Activated CD4-positive, alpha-beta T cell treated with anti-CD3 and anti-CD28 coated beads, Interleukin-2, amount 50 U/mL, for 16 hours (primary cell): Measurements from ENCODE around the gene KRT83.
A peak's percentile ranks its signal among the peaks of the same experiment; 100 is the strongest.
"Not testable (repeated sequence)": the region's sequence is repeated elsewhere in the genome, so short reads cannot be mapped to it uniquely, and the experiment has no call there.

Source experiments
- DNase-seq: peaks from one replicate; pipeline ENCODE4 v3.0.0-alpha.2; 2020

Gene KRT83

GRCh38 chr12:52307836-52308805, 13.1 kb downstream of the KRT83 start:
- peak; percentile 49 for DNase-seq

GRCh38 chr12:52306731-52307130, 14.5 kb downstream of the KRT83 start:
- DNase-seq, result no peak

DNA sequence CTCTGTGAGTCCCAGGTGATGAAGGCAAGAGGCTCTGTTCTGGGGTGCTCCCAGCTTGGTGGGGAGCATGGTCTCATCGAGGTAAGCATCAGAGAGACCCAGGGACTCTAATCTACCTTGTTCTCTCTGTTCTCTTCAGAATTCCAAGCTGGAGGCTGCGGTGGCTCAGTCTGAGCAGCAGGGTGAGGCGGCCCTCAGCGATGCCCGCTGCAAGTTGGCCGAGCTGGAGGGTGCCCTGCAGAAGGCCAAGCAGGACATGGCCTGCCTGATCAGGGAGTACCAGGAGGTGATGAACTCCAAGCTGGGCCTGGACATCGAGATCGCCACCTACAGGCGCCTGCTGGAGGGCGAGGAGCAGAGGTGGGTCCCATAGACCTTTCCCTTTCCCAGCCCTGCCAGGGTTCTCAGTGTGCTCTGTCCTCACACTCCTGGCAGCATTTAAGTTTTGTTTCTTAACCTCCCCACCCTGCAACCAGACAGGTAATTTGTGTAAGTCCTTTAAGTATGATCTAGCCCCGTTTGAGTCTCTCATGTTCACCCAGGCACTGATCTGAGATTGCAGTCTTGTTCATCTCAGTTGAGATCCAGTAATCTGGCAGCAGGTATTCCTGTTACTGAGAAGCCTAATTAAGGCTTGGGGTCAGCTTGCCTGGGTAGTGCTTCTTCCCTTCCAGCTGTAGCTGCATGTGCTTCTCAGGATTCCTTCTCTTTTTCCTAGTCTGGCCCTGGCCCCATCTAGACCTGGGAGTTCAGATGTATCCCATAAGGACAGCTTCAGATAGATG, 15.1 kb downstream of the KRT83 start:
- no peak for DNase-seq

GRCh38 chr12:52304941-52305411, 16.2 kb downstream of the KRT83 start:
- peak; percentile 20 for DNase-seq

DNA sequence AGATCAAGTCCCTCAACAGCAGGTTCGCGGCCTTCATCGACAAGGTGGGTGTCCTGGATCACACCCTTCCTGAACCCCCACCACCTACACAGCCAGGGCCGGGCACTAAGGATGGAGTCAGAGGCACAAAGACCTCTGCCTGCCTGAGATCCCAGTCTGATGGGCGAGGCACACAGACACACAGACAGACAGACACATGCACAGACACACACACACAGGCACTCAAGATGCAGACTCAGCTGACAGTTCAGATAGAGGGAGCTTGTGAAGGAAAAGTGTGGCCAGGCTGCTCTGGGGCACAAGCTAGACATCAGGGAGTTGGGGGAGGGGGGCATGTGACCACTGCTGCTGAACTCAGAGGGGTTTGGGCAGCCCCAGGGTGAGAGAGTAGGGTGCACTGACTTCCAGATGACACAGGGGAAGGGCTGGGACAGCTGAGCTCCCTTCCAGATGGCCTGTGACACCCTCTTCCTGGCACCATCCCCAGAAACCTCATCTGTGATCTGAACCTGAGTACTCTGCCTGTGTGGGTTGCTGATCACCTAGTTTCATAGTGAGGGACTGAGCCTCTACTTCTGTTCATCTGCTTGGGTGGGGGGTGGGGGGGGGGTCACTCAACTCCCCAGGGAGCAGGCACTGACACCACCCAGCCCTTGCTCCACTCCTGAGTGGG, 18.8 kb downstream of the KRT83 start:
- DNase-seq, result not testable (repeated sequence)

DNA sequence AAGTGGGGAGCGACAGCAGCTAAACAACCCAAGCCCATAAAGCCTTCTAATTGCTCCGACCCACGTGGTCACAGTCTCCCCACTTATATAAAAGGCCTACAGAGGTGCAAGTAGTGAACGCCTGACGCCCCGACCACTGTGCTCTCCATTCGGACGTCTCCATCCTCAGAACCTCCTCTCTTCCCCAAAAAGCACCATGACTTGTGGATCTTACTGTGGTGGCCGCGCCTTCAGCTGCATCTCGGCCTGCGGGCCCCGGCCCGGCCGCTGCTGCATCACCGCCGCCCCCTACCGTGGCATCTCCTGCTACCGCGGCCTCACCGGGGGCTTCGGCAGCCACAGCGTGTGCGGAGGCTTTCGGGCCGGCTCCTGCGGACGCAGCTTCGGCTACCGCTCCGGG, 19.5 kb downstream of the KRT83 start:
- not testable (repeated sequence) for DNase-seq

GRCh38 chr12:52300796-52301691, 20.2 kb downstream of the KRT83 start:
- DNase-seq, result no peak

GRCh38 chr12:52298677-52299190, 22.5 kb downstream of the KRT83 start:
- no peak for DNase-seq

DNA sequence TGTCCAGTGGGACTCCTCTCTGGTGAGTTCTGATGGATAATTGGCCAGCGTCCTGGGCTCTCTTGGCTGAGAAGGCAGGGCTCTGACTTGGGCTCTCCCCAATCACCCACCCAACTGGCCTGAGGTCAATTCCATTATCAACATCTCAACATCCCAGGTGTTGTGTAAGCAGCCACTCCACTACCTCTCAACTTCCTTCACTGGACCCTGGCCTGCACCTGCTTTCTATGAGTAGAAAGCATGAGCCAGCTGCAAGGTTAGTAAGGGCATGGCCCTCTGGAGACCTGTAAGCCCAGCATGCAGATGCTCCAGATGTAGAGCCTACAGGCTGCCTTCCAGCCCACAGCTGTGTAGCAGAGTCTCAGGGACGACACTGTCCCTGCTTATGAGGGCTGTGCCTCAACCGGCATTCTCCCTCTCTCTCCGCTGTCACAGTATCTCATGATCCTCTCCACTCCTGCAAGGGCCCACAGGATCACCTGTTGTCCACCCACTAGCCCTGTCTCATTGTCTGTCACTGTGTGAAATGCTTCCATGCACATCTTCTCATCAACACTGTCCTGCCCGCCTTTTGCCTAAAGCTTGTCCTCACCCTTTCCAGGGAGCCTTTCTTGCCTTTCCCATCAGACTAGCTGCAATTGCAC, 24.5 kb downstream of the KRT83 start:
- no peak for DNase-seq

- DNase-seq, result no peak
These were observed 25.5 kb downstream of the KRT83 start for GRCh38 chr12:52295663-52296062.

- DNase-seq, result no peak
These were observed 26.4 kb downstream of the KRT83 start for GRCh38 chr12:52294803-52295202.

GRCh38 chr12:52293926-52294325, 27.3 kb downstream of the KRT83 start:
- no peak for DNase-seq

DNA sequence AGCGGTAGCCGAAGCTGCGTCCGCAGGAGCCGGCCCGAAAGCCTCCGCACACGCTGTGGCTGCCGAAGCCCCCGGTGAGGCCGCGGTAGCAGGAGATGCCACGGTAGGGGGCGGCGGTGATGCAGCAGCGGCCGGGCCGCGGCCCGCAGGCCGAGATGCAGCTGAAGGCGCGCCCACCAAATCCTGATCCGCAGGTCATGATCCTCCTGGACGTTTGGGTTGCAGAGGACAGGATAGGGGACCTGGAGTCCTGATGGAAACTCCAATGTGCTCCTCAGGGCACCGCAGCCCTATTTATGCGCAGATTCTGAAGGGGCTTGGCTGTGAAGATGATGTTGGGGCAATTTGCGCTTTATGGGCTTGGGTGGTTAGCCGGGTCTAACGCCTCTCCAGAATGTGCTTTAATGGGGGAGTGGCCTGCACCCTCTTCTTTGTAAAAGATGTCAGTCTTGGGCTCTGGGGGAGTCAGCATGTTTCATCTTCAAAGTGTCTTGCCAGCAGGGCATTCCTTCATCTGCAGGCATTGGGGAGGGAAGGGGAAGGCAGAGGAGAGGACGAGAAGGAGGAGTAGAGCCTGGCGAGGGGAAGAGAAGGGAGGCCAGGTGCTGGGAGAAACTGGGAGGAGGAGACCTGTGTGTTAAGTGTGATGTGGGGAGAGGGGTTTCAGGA, 29.8 kb downstream of the KRT83 start, which contains the start of gene KRT81:
TSS of gene KRT81 (minus strand) at position 268 of the 669 bp plus-strand sequence. CDS start at position 199, 69 bp downstream.
- DNase-seq, result no peak

DNA sequence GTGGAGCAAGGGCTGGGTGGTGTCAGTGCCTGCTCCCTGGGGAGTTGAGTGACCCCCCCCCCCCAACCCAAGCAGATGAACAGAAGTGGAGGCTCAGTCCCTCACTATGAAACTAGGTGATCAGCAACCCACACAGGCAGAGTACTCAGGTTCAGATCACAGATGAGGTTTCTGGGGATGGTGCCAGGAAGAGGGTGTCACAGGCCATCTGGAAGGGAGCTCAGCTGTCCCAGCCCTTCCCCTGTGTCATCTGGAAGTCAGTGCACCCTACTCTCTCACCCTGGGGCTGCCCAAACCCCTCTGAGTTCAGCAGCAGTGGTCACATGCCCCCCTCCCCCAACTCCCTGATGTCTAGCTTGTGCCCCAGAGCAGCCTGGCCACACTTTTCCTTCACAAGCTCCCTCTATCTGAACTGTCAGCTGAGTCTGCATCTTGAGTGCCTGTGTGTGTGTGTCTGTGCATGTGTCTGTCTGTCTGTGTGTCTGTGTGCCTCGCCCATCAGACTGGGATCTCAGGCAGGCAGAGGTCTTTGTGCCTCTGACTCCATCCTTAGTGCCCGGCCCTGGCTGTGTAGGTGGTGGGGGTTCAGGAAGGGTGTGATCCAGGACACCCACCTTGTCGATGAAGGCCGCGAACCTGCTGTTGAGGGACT, 30.6 kb downstream of the KRT83 start:
- DNase-seq, result not testable (repeated sequence)

- DNase-seq, result not testable (repeated sequence)
These were observed 33.1 kb downstream of the KRT83 start for GRCh38 chr12:52287816-52288805.

DNA sequence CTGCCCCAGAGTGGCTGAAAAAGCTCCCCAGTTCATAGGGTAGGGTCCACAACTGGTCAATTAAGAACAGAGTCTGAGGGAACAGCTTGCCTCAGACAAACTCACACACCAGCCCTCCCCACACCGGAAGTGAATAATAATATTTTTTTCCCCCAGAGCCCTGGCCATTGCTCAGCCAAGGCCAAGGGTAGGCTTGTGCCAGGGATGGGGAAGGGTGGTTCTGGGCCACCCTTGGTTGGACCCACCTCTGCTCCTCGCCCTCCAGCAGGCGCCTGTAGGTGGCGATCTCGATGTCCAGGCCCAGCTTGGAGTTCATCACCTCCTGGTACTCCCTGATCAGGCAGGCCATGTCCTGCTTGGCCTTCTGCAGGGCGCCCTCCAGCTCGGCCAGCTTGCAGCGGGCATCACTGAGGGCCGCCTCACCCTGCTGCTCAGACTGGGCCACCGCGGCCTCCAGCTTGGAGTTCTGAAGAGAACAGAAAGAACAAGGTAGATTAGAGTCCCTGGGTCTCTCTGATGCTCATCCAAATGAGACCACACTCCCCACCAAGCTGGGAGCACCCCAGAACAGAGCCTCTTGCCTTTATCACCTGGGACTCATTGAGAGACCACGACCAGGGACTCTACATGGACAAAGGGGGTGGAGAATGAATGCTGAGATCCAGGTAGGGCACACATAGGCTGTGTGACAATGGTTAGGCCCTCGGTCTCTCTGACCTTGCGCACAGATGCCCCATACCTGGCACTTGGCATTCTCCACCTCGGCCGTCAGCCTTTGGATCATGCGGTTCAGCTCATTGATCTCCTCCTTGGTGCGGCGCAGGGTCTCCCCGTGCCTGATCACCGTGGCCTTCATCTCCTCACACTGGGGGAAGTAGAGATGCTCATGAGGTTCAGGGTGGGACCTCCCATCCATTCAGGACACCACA, 34.1 kb downstream of the KRT83 start:
- not testable (repeated sequence) for DNase-seq

DNA sequence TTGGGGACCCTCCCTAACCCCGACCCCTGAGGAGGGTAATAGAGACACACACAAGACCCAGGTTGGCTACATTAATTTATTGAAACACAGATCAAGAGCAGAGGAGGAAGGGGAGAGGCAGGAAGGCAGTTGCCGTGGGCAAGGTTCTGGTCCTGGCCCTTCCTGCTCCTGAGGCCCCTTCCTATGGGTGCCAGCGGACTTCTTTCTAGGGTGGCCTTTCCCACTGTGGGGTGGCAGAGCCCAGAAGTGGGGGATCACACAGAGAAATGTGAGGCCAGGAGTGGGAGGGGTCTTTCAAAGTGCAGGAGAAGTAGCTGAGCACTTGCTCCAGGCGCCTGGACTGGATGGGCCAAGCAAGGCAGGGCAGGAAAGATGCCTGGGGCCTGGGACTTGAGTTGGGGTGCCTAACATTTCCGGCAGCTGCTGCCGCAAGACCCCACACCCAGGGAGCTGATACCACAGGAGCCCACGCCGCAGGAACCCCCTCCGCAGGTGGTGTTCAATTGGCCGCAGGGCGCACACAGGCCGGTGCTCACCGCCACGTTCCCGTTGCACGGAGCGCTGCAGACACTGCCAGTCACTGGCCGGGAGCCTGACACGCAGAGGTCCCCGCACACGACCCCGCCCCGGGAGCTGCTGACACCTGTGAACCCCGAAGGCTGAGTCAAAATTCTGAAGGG, 35.2 kb downstream of the KRT83 start:
- DNase-seq, result no peak
